ENCODE measurements around the gene ZNF175. TPM values are rescaled to one million over a fixed set of nuclear protein-coding genes. Genes with fewer than 3 reads are reported as not detected.

Gene ZNF175
- polyA plus RNA-seq, 3 donors: 15.8 to 20.0 (median 17.8) TPM

Other genes starting within 250 kb of the ZNF175 start
- gene VSIG10L, start 229.1 kb upstream of the ZNF175 start, polyA plus RNA-seq (ENCODE audit: insufficient read length in 3 of 3): 1 to 10 TPM; 3.8 to 5.3 (median 4.4) TPM
- 100 to 1,000 TPM; 124 to 158 (median 140) TPM for gene ETFB, start 204.9 kb upstream of the ZNF175 start, polyA plus RNA-seq (ENCODE audit: insufficient read length in 3 of 3)
- 1 to 10 TPM in 2 of 3 donors, under 1 TPM in 1; 0.54 to 1.8 (median 1.7) TPM for gene CLDND2, start 202.3 kb upstream of the ZNF175 start, polyA plus RNA-seq (ENCODE audit: insufficient read length in 3 of 3)
- gene NKG7, start 198.6 kb upstream of the ZNF175 start, polyA plus RNA-seq (ENCODE audit: insufficient read length in 3 of 3): 1 to 10 TPM; 1.1 to 1.9 (median 1.7) TPM
- gene LIM2, start 183.3 kb upstream of the ZNF175 start, polyA plus RNA-seq (ENCODE audit: insufficient read length in 3 of 3): under 1 TPM; 0.20 to 0.80 (median 0.30) TPM
- gene C19orf84, start 180.7 kb upstream of the ZNF175 start, polyA plus RNA-seq (ENCODE audit: insufficient read length in 3 of 3): under 1 TPM; 0.15 to 0.48 (median 0.47) TPM
- gene SIGLEC10, start 153.6 kb upstream of the ZNF175 start, polyA plus RNA-seq (ENCODE audit: insufficient read length in 3 of 3): 1 to 10 TPM; 1.2 to 1.8 (median 1.6) TPM
- gene SIGLEC8, start 112.8 kb upstream of the ZNF175 start, polyA plus RNA-seq (ENCODE audit: insufficient read length in 3 of 3): under 1 TPM in 1 of 3 donors, not detected in 2; 0.06 TPM
- not detected for gene CEACAM18, start 92.7 kb upstream of the ZNF175 start, polyA plus RNA-seq (ENCODE audit: insufficient read length in 3 of 3)
- gene SIGLEC12, start 69.5 kb upstream of the ZNF175 start, polyA plus RNA-seq (ENCODE audit: insufficient read length in 3 of 3): under 1 TPM; 0.11 to 0.38 (median 0.13) TPM
- gene SIGLEC6, start 39.6 kb upstream of the ZNF175 start, polyA plus RNA-seq (ENCODE audit: insufficient read length in 3 of 3): under 1 TPM in 2 of 3 donors, not detected in 1; 0.24 to 0.32 TPM
- gene SIGLEC5, start 59.1 kb downstream of the ZNF175 start, polyA plus RNA-seq (ENCODE audit: insufficient read length in 3 of 3): under 1 TPM in 2 of 3 donors, not detected in 1; 0.26 to 0.61 TPM
- under 1 TPM; 0.60 to 0.89 (median 0.64) TPM for gene SIGLEC14, start 75.5 kb downstream of the ZNF175 start, polyA plus RNA-seq (ENCODE audit: insufficient read length in 3 of 3)
- 10 to 100 TPM; 15.4 to 30.3 (median 18.0) TPM for gene SPACA6, start 122.0 kb downstream of the ZNF175 start, polyA plus RNA-seq (ENCODE audit: insufficient read length in 3 of 3)
- under 1 TPM in 2 of 3 donors, not detected in 1; 0.14 to 0.29 TPM for gene HAS1, start 152.7 kb downstream of the ZNF175 start, polyA plus RNA-seq (ENCODE audit: insufficient read length in 3 of 3)
- gene FPR1, start 180.6 kb downstream of the ZNF175 start, polyA plus RNA-seq (ENCODE audit: insufficient read length in 3 of 3): 1 to 10 TPM; 1.2 to 5.0 (median 1.5) TPM
- under 1 TPM; 0.26 to 0.38 (median 0.33) TPM for gene FPR2, start 189.9 kb downstream of the ZNF175 start, polyA plus RNA-seq (ENCODE audit: insufficient read length in 3 of 3)
- under 1 TPM; 0.19 to 0.67 (median 0.34) TPM for gene FPR3, start 223.9 kb downstream of the ZNF175 start, polyA plus RNA-seq (ENCODE audit: insufficient read length in 3 of 3)